Breast epithelium (tissue), 3 donors: ENCODE data around the gene PIK3CB.

ENCODE experiments used
- POLR2A ChIP-seq: fragments of 450-650 bp; IDR thresholded peaks from one replicate; pipeline ENCODE4 v1.6.1; 2016; ENCODE audit warnings: antibody characterized with exemption, mild to moderate bottlenecking, moderate library complexity
- POLR2AphosphoS5 ChIP-seq, 3 donors: sonication (generic); formaldehyde crosslinking; IDR thresholded peaks; one replicate each; pipeline ENCODE4 v1.6.1; 2017; ENCODE audit warnings: antibody characterized with exemption in 3 of 3

DNA sequence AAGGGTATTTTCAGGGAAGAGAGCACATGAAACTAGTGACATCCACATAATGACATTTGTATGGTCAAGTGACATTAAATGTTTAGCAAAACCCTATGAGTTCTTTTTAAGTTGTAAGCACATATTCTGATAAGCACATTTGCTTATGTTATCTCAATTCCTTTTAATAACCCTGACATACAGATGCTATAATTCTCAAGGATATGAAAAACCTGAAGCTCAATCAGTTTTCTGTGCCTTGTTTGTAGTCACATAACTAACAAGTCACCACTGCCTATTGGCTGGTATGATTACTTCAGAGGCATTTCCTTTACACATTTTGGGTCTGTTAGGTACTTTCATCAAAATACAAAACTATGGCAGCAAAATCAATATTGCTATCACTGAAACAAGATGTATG, 152.1 kb downstream of the PIK3CB start:
- TF ChIP-seq POLR2AphosphoS5 (IDR thresholded peaks at IDR 0.05) (no peak), POLR2A (no peak)
